GM12878 (cell line): ENCODE results near the gene SRD5A1. TPM values are rescaled to one million over a fixed set of nuclear protein-coding genes. Genes with fewer than 3 reads are reported as not detected.

Source experiments
- ATAC-seq: fragments of 200-7000 bp; cut with Tn5 transposase; 3 replicates; pipeline ENCODE4 v1.9.1; 2020; ENCODE audit warnings: mild to moderate bottlenecking, moderate library complexity
- BruUV-seq: library from RNA; stranded (reverse); fragments of 400-500 nt; replicated peaks from 2 replicates; lab custom pipeline; 2021; lab: Mats Ljungman, UMichigan
- CTCF ChIA-PET: fragments of 300-600 bp; sonication (Branson Sonifier 250); formaldehyde crosslinking; extraction: SDS; loops from one replicate; lab custom pipeline; 2021; ENCODE audit warnings: inconsistent platforms; lab: Yijun Ruan, JAX
- POLR2A ChIA-PET: fragments of 350-600 bp; formaldehyde crosslinking; extraction: SDS; loops from one replicate; lab custom pipeline; 2021; ENCODE audit warnings: inconsistent platforms; lab: Charles Lee
- RAD21 ChIA-PET: fragments of 300-600 bp; sonication (Branson Sonifier 250); formaldehyde crosslinking; loops from one replicate; lab custom pipeline; 2023; ENCODE audit warnings: antibody characterized with exemption; ENCODE audit not compliant: unreplicated experiment; lab: Charles Lee
- SMC1A ChIA-PET: fragments of 300-600 bp; sonication (Branson Sonifier 250); formaldehyde crosslinking; loops from one replicate; lab custom pipeline; 2023; ENCODE audit not compliant: unreplicated experiment, uncharacterized antibody; lab: Charles Lee
- DNase-seq: peaks from one replicate; pipeline ENCODE4 v3.0.0-alpha.2; 2011; ENCODE audit warnings: low read depth, low spot score
- FAIRE-seq: peaks from 3 replicates; lab custom pipeline; 2011; peaks lifted over from hg19 to GRCh38; lab: Jason Lieb, UNC
- H2AFZ ChIP-seq: 2 replicates; pipeline ENCODE4 v1.6.0; 2011; ENCODE audit warnings: low read depth, low read length, control low read depth; ENCODE audit not compliant: control insufficient read depth
- H3K27ac ChIP-seq: 2 replicates; pipeline ENCODE4 v1.5.1; 2011; ENCODE audit warnings: control low read depth; ENCODE audit not compliant: control insufficient read depth, insufficient read depth
- H3K27me3 ChIP-seq, 2 experiments: replicated peaks in 1 of 2; 2 replicates each; pipeline versions ENCODE4 v1.6.0 to v1.6.1; 2011; ENCODE audit warnings: low read length in 1 of 2; ENCODE audit not compliant: control insufficient read depth in 2 of 2, insufficient read depth in 2 of 2
- H3K36me3 ChIP-seq, 2 experiments: 2 replicates each; pipeline ENCODE4 v1.5.1; 2011; ENCODE audit warnings: low read length in 1 of 2; ENCODE audit not compliant: control insufficient read depth in 2 of 2, insufficient read depth in 2 of 2
- H3K4me1 ChIP-seq: 2 replicates; pipeline ENCODE4 v1.6.1; 2011; ENCODE audit warnings: mild to moderate bottlenecking, low read length, moderate library complexity, mixed read lengths; ENCODE audit not compliant: control insufficient read depth, insufficient read depth
- H3K4me2 ChIP-seq: 2 replicates; pipeline ENCODE4 v1.6.0; 2011; ENCODE audit warnings: control low read depth; ENCODE audit not compliant: control insufficient read depth, insufficient read depth
- H3K4me3 ChIP-seq: fragments of 200-600 bp; sonication (generic); 2 replicates; pipeline ENCODE4 v1.5.1; 2016
- H3K79me2 ChIP-seq: 2 replicates; pipeline ENCODE4 v1.6.0; 2011; ENCODE audit warnings: low read length; ENCODE audit not compliant: control insufficient read depth, insufficient read depth
- H3K9ac ChIP-seq: 2 replicates; pipeline ENCODE4 v1.8.0; 2011; ENCODE audit warnings: low read length, control low read depth, mixed read lengths; ENCODE audit not compliant: control insufficient read depth, insufficient read depth
- H3K9me3 ChIP-seq: replicated peaks from 3 replicates; pipeline ENCODE4 v1.5.1; 2011; ENCODE audit warnings: mild to moderate bottlenecking, low read length; ENCODE audit not compliant: control insufficient read depth, insufficient read depth
- H4K20me1 ChIP-seq: 2 replicates; pipeline ENCODE4 v1.6.0; 2011; ENCODE audit not compliant: control insufficient read depth, insufficient read depth
- ASH2L ChIP-seq: fragments of 300-600, 200-600 bp; sonication (generic); IDR thresholded peaks from 2 replicates; pipeline ENCODE4 v1.6.1; 2017; ENCODE audit warnings: low read depth, mild to moderate bottlenecking, borderline replicate concordance
- BHLHE40 ChIP-seq, 2 experiments: fragments of 450-650 bp in 1 of 2; IDR thresholded peaks; 2 replicates each; pipeline ENCODE4 v1.6.1; 2011 to 2017; ENCODE audit warnings: low read depth in 2 of 2, borderline replicate concordance in 1 of 2, improper control_type of control experiment in 1 of 2, low read length in 1 of 2, mild to moderate bottlenecking in 1 of 2
- IRF5 ChIP-seq: fragments of 450-650 bp; IDR thresholded peaks from 2 replicates; pipeline ENCODE4 v1.6.1; 2017; ENCODE audit warnings: borderline replicate concordance
- MAX ChIP-seq: IDR thresholded peaks from 2 replicates; pipeline ENCODE4 v1.6.1; 2012; ENCODE audit warnings: low read depth, low read length, improper control_type of control experiment
- PBX3 ChIP-seq: IDR thresholded peaks from 2 replicates; pipeline ENCODE4 v1.6.1; 2011; ENCODE audit warnings: mild to moderate bottlenecking, low read depth, low read length, moderate library complexity; ENCODE audit not compliant: insufficient replicate concordance
- PML ChIP-seq: IDR thresholded peaks from 2 replicates; pipeline ENCODE4 v1.6.1; 2012; ENCODE audit warnings: low read length, inconsistent platforms
- POU2F2 ChIP-seq: IDR thresholded peaks from 3 replicates; pipeline ENCODE4 v1.6.1; 2011; ENCODE audit warnings: low read depth, mild to moderate bottlenecking, low read length, borderline replicate concordance
- RAD51 ChIP-seq: fragments of 450-650 bp; IDR thresholded peaks from 2 replicates; pipeline ENCODE4 v1.6.1; 2016; ENCODE audit warnings: moderate library complexity, mild to moderate bottlenecking, inconsistent platforms
- SIX5 ChIP-seq: IDR thresholded peaks from 2 replicates; pipeline ENCODE4 v1.6.1; 2011; ENCODE audit warnings: mild to moderate bottlenecking, low read depth, low read length, moderate library complexity; ENCODE audit not compliant: severe bottlenecking
- SUPT20H ChIP-seq: IDR thresholded peaks from 2 replicates; pipeline ENCODE4 v1.6.1; 2011; ENCODE audit warnings: low read depth, mild to moderate bottlenecking, low read length, moderate library complexity, borderline replicate concordance; ENCODE audit not compliant: control insufficient read depth
- TARDBP ChIP-seq: IDR thresholded peaks from 2 replicates; pipeline ENCODE4 v1.6.1; 2016; ENCODE audit warnings: borderline replicate concordance
- WRNIP1 ChIP-seq: IDR thresholded peaks from 2 replicates; pipeline ENCODE4 v1.6.1; 2011; ENCODE audit warnings: low read depth, low read length, improper control_type of control experiment, borderline replicate concordance
- WGBS: methylation state at CpG from one replicate; pipeline ENCODE4 v1.1.6; 2016; ENCODE audit warnings: low lambda C conversion rate; ENCODE audit not compliant: insufficient replicate concordance, insufficient coverage; ENCODE audit errors: missing lambda C conversion rate; 5-methylcytosine and 5-hydroxymethylcytosine counted together
- in situ Hi-C: fragments of 300-500 bp; cut with MboI; formaldehyde crosslinking; loops from 9 replicates; pipeline ENCODE4 v1.14.3; 2018; ENCODE audit warnings: mixed read lengths
- intact Hi-C: fragments of 100-400 bp; cut with micrococcal nuclease; formaldehyde crosslinking; loops from one replicate; pipeline ENCODE4 v1.14.2; 2022; ENCODE audit not compliant: unreplicated experiment
- polyA plus RNA-seq, 11 experiments: library from polyadenylated mRNA; depleted of rRNA in 4 of 11; unstranded in 6 of 11; stranded (reverse) in 5 of 11; fragments of >200 nt; fragmentation: Nextera tagmentation in 4 of 11; fragmentation: Illumina TruSeq in 1 of 11; extraction: Ambion mirVana in 4 of 11; extraction: Trizol in 1 of 11; gene quantifications; 1 replicate in 1 of 11; 2 replicates in 10 of 11; pipeline versions ENCODE4 v1.2.1 to v1.2.3, GENCODE V29; 2011 to 2016; ENCODE audit warnings: inconsistent platforms in 2 of 11, missing spikeins in 2 of 11, low read depth in 1 of 11
- total RNA-seq, 4 experiments: library from RNA; depleted of rRNA in 3 of 4; stranded (reverse); fragments of >200 nt in 3 of 4; fragmentation: Illumina TruSeq in 1 of 4; extraction: Trizol in 1 of 4; gene quantifications; 2 replicates each; pipeline versions ENCODE4 v1.2.1 to v1.2.3, GENCODE V29; 2013 to 2021
- TF ChIP-seq, protein P1 (sequence below): IDR thresholded peaks from 2 replicates; pipeline ENCODE4 v1.6.1; 2012; ENCODE audit warnings: improper control_type of control experiment, low read depth, low read length; ENCODE audit not compliant: insufficient replicate concordance
- TF ChIP-seq, protein P2 (sequence below): fragments of 450-650 bp; IDR thresholded peaks from 2 replicates; pipeline ENCODE4 v1.6.1; 2017; ENCODE audit warnings: mild to moderate bottlenecking, low read depth, inconsistent platforms; ENCODE audit not compliant: poor library complexity, severe bottlenecking

SRD5A1 gene
- total and polyA plus RNA-seq, 10 of the 15 experiments (the other 5 are each of a cell fraction or from before 2014, with no cell fraction given) = 0.76 to 20.1 (median 12.3) TPM

- no peak overlapping the region for H3K27ac ChIP-seq
- in situ Hi-C loops (loop anchor here (25.0 kb wide), 1 partner anchor 1108 kb away; no protein-coding TSS in a partner anchor), intact Hi-C loops (no loop called here)
- BruUV-seq = no TSS peak
- 94% methylated on average over 3 of the region's 3 CpGs for WGBS
- no peak overlapping the region for H2AFZ ChIP-seq
- H3K27me3 ChIP-seq = no peaks in the 10 kb centered on the region
- H3K4me1 ChIP-seq = no peaks in the 10 kb centered on the region
- FAIRE-seq (no peak), ATAC-seq (no peak), DNase-seq (no peak)
- H3K4me2 ChIP-seq = no peak overlapping the region
- H3K9me3 ChIP-seq = no peaks in the 10 kb centered on the region
- no peak overlapping the region for H3K9ac ChIP-seq
- SMC1A ChIA-PET = no interaction called here
- H3K36me3 ChIP-seq = peaks cover 8 to 21% of the 10 kb centered on the region in 2 experiments
- H4K20me1 ChIP-seq = no peaks in the 10 kb centered on the region
- CTCF ChIA-PET = no interaction called here
- POLR2A ChIA-PET = no interaction called here
- RAD21 ChIA-PET = no interaction called here
- no peaks in the 10 kb centered on the region for H3K79me2 ChIP-seq
- no peak overlapping the region for H3K4me3 ChIP-seq
- no peak for TF ChIP-seq POU2F2
- no peak for TF ChIP-seq BHLHE40 (IDR thresholded peaks at IDR 0.05; ENCODE audit: borderline replicate concordance in 1 of 2, low read depth in 2 of 2, low read length in 1 of 2)
- TF ChIP-seq SUPT20H = no peak
- TF ChIP-seq SIX5 = no peak
- TF ChIP-seq MAX = no peak
- TF ChIP-seq, protein P1, sequence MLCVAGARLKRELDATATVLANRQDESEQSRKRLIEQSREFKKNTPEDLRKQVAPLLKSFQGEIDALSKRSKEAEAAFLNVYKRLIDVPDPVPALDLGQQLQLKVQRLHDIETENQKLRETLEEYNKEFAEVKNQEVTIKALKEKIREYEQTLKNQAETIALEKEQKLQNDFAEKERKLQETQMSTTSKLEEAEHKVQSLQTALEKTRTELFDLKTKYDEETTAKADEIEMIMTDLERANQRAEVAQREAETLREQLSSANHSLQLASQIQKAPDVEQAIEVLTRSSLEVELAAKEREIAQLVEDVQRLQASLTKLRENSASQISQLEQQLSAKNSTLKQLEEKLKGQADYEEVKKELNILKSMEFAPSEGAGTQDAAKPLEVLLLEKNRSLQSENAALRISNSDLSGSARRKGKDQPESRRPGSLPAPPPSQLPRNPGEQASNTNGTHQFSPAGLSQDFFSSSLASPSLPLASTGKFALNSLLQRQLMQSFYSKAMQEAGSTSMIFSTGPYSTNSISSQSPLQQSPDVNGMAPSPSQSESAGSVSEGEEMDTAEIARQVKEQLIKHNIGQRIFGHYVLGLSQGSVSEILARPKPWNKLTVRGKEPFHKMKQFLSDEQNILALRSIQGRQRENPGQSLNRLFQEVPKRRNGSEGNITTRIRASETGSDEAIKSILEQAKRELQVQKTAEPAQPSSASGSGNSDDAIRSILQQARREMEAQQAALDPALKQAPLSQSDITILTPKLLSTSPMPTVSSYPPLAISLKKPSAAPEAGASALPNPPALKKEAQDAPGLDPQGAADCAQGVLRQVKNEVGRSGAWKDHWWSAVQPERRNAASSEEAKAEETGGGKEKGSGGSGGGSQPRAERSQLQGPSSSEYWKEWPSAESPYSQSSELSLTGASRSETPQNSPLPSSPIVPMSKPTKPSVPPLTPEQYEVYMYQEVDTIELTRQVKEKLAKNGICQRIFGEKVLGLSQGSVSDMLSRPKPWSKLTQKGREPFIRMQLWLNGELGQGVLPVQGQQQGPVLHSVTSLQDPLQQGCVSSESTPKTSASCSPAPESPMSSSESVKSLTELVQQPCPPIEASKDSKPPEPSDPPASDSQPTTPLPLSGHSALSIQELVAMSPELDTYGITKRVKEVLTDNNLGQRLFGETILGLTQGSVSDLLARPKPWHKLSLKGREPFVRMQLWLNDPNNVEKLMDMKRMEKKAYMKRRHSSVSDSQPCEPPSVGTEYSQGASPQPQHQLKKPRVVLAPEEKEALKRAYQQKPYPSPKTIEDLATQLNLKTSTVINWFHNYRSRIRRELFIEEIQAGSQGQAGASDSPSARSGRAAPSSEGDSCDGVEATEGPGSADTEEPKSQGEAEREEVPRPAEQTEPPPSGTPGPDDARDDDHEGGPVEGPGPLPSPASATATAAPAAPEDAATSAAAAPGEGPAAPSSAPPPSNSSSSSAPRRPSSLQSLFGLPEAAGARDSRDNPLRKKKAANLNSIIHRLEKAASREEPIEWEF = no peak
- TF ChIP-seq TARDBP = no peak
- no peak for TF ChIP-seq WRNIP1
- no peak for TF ChIP-seq ASH2L
- TF ChIP-seq RAD51 = no peak
- no peak for TF ChIP-seq IRF5
- no peak for TF ChIP-seq PBX3
- TF ChIP-seq, protein P2, sequence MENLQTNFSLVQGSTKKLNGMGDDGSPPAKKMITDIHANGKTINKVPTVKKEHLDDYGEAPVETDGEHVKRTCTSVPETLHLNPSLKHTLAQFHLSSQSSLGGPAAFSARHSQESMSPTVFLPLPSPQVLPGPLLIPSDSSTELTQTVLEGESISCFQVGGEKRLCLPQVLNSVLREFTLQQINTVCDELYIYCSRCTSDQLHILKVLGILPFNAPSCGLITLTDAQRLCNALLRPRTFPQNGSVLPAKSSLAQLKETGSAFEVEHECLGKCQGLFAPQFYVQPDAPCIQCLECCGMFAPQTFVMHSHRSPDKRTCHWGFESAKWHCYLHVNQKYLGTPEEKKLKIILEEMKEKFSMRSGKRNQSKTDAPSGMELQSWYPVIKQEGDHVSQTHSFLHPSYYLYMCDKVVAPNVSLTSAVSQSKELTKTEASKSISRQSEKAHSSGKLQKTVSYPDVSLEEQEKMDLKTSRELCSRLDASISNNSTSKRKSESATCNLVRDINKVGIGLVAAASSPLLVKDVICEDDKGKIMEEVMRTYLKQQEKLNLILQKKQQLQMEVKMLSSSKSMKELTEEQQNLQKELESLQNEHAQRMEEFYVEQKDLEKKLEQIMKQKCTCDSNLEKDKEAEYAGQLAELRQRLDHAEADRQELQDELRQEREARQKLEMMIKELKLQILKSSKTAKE = no peak
- no peak for TF ChIP-seq PML
Measured at GRCh38 chr5:6595405-6595804, 37.8 kb upstream of the SRD5A1 start.
